Activated gamma-delta T cell treated with anti-CD3 and anti-CD28 coated beads, Interleukin-2, amount 50 U/mL, for 16 hours (primary cell): ENCODE measurements around the gene LARGE1.

Experiments
- DNase-seq: peaks from one replicate; pipeline ENCODE4 v3.0.0-alpha.2; 2020; ENCODE audit warnings: low read depth

LARGE1 gene

DNA sequence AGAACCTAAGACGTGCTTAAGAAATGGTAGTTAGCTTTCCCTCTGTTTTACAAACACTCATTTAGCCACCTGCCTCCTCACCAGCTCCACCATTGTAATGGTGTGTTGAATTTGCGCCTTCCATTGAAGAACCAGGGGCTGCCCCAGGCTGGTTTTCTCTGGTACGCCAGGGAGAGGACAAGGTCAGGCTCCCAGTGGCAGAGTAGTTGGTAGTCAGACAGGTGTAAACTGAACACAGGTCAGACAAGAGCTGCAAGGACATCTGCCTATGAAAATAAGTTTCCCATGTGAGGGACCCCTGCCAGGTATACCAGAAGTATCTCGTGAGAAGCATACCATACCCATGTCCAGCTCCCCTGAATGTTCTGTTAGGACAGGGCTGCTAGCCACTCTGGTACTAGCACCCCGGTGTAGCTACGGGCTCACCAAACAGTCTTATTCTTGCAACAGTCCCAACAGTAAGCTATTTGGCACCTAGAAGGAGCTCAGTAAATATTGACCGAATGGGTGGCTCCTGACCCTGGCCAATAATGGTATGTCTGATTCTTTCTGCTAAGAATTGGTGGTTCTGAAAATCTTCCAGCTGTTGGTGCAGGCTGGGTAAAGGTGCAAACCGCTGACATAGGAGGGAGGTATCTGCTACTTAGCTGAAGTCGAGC, 359.0 kb downstream of the LARGE1 start:
- no peak for DNase-seq

DNA sequence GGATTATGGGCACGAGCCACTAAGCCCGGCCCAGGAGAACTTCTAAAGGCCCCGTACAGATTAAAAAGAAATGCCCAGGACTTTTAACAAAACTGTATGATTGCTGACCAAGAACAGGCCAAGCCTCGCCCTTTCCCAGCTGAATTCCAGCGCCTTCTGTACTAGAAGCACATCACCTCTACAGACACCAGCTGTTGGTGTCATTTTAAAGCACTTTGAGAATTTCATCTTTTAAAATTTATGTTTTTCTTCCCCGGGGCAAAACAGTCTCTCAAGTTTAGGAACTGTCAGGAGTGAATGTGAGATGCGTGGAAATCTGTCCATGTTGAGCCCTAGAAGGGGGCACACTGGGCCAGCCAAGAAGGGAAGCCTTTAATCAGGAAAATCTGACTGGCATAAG, 362.4 kb downstream of the LARGE1 start:
- no peak for DNase-seq

DNA sequence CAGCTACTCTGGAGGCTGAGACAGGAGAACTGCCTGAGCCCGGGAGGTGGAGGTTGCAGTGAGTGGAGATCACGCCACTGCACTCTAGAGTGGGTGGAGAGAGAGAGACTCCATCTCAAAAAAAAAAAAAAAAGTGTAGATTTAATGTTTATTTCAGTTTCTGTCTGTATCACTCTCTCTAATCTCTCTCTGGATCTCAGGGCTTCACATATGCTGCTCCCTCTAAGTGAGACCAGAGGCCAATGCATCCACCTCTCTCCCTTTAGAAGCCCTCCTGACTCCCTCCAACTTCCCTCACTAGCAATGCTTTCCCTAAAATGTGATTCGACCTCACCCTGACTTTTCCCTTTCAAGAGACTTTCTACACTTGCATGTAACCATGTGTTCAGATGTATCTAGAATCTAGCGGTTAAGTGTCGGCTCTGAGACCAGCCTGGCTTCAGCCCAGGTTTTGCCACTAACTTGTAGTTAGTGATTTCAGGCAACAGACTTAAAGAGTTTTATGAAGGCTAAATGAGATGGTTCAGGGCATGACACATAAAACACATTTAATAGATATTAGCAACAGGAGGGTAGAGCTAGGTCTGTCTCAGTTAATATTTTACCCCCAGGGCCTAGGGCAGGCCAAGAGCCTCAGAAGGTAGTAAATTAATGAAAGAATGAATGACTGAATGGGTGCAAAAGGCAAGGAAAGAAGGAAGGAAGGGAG, 364.3 kb downstream of the LARGE1 start:
- DNase-seq = no peak

DNA sequence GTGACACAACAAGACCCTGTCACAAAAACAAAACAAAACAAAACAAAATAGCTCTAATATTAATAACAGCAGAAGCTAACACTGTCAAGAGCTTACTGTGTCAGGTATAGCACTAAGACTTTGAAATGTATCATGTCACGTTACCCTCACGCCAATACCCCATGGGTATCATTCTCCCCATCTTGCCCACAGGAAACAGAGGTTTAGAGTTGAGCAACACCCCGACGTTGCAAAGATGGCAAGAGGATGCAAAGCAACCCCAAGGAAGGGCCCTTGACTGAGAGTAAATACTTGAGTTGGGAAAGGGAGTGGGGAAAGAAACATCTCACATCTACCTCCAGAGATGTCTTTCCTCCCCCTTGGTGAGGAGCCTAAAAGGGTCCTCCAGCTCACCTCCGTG, 366.8 kb downstream of the LARGE1 start:
- DNase-seq = no peak

DNA sequence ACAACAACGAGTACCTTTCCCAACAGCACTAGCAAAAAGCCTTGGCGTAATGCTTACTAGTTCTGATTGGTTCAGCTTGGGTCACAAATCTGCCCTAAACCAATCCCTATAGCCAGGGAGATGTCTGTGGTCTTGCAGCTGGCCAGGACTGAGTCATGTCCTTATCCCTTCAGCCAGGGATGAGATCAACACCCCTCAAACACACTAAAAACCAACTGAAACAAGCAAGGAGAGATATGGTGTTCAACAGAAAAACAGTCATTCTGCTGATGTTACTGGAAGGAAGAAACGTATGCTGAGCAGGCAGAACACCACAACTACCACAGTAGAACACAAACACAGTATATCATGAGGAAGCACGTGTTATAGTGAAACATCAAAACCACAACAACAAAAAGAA, 375.6 kb downstream of the LARGE1 start:
- DNase-seq = no peak

DNA sequence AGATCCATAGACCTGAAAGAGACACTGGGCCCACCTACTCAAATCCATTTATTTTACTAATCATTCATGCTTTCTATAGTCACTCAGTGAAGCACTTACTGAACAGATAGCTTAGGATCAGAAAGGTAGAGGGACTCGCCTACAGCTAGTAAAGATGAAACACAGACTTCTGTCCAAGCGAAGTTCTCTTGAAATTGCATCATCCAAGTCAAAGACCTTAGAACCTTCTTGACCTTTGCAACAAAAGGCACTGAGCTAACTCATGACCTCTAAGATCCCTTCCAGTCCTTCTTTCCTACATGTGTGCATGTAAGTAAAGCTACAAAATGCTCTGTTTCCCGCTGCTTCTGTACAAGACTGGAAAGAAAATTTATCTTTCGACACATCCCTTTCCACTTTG, 377.6 kb downstream of the LARGE1 start:
- no peak for DNase-seq

DNA sequence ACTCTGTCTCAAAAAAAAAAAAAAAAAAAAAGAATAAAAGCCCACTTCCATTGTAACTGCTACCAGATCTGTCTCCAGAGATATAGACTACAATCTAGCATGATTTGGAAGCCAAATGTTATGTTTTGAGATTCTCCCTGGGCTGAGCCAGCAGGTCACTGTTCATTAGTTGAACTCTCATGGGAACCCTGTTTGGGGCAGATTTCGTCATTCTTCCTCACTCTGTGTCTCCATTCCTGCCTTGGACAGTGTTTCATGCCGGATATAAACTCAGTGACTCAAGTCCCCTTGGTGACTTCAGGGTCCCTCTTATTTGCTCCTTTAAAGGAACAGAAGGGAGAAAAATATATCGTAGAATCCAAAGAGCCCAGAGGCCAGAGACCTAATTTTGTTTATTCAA, 378.1 kb downstream of the LARGE1 start:
- DNase-seq = no peak

DNA sequence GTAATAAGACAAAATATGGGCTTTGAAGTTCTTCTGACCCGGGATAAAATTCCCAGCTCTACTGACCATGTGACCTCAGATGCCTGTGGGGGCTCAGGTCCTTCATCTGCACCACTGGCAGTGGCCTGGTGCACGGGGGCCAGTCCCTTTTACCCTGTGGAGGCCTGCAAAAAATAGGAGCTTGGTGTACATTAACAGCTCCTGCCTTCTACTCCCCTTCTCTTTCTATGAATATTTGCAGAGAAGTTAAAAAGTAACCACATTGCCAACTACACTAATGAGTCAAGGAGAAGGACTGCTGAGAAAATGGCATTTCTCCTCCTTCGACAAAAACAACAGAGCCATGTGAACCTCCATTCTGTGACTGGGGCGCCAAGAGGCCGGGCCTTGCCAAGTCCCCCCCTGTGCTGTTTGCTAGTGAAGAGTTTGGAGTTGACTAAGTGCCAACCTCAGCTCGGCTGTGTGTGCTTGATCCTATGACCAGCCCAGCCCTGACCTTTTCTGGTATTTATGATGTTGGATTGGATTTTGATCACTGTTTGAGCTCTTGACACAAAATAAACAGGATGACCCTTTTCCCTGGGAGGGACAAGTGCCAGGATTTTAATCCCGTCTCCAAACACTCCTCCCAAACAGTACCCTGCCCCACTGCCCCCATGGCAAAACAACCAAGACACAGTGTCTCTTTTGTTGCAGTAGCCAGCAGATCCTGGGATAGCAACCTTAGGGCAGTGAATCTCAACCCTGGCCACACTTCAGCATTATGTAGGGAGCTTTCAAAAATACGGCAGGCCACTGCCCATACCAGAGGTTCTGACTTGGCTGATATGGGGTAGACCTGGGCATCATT, 380.1 kb downstream of the LARGE1 start:
- no peak for DNase-seq

DNA sequence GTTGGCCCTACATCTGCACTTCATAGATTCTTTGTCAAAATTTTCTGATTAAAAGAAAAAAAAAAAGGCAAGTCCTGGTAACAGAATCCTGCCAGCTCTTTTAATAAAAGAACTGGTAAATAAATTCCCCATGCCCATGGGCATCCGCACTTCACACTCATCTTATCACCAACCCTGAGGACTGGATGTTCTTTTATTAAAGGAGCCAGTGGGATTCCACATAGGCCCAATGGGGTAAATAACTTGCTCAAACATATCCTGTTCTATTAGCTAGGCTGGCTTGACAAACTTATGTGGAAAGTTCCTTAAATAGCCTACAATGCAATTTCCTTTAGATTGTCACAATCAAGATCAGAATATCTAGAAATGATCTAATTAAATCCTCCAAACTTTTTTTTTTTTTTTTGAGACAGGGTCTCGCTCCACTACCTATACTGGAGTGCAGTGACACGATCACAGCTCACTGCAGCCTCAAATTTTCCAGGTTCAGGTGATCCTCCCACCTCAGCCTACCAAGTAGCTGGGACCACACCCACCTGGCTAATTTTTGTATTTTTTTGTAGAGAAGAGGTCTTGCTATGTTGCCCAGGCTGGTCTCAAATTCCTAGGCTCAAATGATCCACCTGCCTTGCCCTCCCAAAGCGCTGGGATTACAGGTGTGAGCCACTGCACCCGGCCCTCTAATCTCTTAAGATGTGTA, 380.9 kb downstream of the LARGE1 start:
- no peak for DNase-seq

DNA sequence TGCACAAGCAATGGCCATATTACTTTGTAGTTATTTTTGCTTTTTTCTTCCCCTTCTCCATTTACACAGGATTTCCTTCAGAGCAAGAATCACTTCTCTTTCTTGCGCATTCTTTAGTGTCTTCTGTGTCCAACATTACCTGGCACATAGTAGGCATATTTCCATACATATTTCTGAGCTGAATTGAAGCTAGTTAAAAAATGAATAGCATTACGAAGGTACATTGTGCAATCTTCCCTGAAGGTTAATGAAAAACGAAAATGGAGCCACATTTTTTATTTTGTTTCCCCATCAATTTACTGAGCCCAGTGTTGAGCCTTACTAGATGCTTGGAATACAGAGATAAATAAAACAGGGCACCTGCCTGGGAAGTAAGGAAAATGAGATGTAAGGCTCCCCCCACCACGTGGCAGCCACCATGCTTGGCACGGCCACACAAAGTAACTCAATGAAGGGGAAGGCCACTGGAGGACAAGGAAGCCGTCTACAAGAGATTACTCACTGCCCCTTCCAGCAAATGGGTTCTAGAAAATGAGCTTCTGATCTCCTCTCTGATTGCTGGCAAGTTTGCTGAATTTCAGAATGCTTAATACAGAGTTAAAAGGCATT, 381.9 kb downstream of the LARGE1 start:
- DNase-seq = no peak

DNA sequence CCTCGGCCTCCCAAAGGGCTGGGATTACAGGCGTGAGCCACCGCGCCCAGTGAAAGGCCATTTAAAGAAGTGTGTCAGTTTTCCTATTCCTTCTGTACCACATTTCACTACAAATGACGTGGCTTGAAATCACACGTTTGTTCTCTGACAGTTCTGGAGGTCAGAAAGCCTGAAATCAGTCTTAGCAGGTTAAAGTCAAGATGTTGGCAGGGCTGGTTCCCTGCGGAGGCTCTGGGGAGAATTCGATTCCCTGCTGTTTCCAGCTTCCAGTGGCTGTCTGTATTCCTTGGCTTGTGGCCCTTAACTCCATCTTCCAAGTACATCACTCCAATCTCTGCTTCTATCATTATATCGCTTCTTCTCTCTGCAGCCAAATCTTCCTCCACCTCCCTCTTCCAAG, 383.2 kb downstream of the LARGE1 start:
- DNase-seq = no peak

DNA sequence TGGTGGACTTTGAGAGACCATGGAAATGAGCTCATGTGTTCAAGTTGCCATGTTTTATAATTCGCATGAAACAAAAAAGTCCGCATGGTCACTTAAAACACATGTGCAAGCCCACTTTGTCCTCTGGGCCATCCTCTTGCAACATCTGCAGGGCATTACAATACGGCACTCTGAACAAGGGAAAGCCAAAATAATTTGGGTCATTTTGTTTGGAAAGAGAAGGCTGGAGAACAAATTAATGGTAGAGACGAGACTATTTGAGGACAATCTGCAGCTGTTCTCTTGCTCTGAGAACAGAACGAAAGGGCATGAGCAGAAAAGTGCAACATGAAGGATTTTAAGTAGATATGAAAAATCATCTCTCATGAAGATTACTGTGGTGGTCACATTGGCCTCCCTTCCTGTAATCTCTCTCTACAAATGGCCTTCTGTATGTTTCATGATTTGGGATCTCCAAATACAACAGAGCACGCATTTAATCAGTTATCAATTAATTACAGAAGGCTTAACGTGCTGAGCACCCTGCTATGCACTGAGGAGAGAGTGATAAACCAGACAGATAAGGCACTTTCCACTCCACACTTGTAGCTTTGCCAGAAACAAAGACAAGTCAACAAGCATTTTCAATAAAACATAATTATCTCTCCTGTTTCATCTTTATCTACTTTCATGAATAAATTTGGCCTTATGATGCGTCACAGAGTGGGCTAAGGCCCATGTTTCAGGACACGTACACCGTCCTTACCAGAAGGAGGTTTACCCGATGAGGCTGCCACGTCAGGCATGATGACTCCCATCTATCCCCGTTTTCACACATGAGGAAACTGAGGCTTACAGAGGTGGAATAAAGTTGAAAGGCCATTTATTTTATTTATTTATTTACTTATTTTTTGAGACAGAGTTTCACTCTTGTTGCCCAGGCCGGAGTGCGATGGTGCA, 384.1 kb downstream of the LARGE1 start:
- DNase-seq = no peak

DNA sequence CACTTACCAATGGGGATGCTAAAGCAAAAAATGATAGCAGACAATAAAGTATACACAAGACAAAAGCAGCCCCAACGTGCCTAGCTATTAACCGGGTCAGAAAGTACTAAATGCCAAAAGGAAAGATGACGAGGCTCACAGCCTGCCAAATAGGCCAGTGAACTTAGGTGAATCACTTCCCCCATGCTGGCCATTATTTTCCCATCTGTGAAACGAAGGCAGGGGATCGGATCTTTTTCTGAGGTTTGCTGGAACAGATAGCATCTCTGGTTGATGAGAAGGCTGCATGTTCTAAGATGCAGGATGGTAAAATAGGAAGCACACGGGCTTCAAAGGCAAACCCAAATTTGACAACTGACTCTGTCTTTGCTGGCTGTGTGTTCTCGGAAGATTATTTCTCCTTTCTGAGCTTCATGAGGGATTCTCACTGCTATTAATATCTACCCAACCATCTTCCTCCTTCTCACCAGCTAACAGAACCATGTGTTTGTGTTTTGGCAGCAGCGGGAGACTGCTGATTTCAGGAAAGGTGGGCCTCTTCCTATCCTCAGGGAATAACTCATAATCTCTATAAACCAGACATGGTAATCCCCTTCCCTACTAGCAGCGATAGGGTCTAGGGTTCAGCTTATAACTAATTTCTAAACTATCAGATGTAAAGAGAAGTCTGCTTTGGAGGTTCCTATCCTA, 390.7 kb downstream of the LARGE1 start:
- no peak for DNase-seq

DNA sequence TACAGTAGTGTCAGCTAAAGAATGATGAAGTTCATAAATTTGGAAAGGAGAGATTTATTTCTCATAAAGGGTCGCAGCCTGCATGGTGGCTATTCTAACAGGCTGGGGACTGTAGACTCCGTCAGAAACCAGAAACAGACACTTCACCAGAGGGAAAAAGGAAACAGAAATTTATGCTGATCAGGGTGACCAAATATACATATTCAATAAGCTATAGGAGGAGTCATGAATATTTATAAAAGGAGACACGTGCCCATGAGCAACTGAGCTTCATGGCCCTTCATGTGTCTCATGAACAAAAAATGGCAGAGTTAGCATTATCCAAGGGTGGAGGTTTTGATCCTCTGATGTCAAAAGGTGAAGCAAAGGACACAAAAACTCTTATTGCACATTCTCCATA, 392.1 kb downstream of the LARGE1 start:
- DNase-seq = no peak

DNA sequence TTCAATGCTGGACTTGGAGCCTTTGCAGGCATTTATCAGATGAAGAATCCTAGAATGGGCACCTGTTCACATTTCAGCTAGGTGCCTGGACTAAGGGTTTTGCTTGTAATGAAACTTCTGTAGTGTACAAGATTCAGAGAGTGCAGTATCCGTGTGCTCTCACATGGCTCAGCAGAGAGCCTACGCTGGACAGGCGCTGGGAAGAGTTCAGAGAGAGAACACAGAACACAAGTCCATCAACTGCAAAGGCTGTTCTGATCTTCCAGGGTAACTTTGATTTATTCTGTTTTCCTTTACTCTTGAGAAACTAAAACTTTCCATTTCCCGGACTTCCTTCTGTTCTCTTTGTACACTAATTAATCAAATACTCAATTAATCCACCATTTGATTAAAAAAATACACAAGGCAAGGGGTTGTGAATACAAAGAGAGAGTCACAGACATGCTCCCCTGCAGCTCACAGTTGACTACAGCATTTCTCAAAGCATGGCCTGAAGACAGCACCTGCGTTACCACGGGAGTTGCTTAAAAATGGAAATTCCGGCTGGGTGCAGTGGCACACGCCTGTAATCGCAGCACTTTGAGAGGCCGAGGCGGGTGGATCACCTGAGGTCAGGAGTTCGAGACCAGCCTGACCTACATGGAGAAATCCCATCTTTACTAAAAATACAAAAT, 393.7 kb downstream of the LARGE1 start:
- no peak for DNase-seq

DNA sequence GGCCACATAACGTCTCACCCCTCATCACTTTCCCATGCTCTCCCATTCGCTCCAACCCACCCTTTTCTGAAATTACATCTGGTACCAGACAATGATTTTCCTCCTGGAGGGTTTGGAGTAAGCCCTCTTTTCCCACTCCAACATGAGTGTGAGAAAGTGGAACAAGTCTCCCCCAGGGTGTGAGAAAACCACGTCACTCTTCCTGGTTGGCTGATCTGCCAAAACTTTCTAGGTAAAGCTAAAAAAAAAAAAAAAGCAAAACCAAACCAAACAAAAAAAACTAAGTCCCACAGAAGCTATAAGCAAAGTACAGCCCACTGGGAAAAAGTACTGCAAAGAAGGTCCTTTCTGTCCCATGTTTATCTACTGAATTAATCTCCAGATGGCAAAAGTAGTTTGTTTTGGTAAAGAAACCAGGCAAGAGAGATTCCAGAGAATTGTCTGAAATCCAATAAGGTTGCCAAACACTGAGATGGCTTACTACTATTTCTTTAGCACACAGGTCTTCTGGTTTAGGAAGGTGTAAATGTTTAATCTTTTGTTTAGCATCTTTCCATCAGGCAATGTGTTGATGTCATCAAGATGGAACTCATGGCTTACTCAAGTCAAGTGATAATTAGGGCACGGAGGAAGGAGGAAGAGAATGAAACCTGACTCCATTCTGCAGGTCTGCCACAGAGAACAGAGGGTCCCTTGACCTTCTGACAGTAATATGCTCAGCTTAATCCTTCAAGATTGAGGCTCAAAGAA, 395.6 kb downstream of the LARGE1 start:
- DNase-seq = no peak

DNA sequence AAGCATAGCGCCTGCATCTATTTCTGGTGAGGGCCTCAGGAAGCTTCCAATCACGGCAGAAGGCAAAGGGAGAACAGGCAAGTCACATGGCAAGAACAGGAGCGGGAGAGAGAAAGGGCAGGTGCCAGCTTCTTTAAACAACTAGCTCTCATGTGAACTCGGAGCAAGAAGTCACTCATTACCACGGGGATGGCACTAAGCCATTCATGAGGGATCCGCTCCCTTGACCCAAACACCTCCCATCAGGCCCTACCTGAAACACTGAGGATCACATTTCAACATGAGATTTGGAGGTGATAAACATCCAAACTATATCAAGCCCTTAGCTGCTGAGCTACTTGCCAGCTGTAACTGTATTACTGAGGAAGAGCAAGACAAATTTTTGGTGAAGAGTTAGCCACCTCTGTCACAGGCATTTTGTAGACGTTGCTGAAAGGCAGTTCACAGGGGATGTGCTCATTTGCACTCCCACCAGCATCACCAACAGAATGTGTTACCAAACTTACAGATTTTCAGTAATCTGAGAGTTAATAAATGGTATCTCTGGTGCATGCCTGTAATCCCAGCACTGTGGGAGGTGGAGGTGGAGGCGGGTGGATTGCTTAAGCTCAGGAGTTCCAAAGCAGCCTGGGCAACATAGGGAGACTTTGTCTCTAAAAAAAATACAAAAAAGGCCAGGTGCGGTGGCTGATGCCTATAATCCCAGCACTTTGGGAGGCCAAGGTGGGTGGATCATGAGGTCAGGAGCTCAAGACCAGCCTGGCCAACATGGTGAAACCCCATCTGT, 398.2 kb downstream of the LARGE1 start:
- no peak for DNase-seq
